ENCODE data around the gene USF2.

USF2 gene

DNA sequence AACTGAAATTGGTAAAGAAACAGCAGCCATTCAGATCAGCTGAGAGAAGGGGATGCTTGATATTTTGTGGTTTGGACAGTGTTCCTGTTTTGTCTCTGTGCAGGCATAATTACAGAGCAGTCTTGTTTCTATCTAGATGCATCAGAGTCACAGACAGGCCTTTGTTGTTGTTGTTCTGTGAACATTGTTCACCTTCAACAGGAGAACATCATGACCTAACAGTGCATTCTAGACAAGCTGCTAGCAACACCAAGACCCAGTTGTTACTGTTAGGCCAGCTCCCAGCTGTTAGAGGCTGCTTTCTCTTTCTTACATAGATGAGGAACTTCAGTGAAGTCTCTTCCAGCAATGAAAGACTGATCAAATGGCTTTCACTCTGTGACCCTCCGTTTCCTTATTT, 28.4 kb upstream of the USF2 start:
- no peak for DNase-seq (ENCODE audit: low read depth, low spot score)
- no peak overlapping the region for H3K27ac ChIP-seq

- DNase-seq (ENCODE audit: low read depth, low spot score), result no peak
- H3K27ac ChIP-seq, result no peak overlapping the region
Observed at GRCh38 chr19:35241417-35241816, 27.3 kb upstream of the USF2 start.

DNA sequence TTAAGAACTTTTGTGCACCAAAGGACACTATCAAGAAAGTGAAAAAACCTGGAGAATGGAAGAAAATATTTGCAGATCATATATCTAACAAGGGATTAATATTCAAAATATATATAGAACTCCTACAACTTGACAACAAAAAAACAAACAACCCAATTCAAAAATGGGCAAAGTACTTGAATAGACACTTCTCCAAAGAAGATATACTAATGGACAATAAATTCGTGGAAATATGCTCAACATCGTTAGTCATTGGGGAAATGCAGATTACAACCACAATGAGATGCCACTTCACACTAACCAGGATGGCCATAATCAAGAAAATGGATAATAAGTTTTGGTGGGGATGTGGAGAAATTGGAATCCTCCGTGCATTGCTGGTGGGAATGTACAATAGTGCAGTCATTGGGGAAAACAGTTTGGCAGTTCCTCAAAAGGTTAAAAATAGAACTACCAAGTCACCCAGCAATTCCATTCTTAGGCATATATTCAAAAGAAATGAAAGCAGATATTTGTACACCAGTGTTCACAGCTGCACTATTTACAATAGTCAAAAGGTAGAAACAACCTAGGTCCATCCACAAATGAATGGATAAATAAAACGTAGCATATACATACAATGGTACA, 22.2 kb upstream of the USF2 start:
- peak overlapping the region; percentile 94 for H3K27ac ChIP-seq
- DNase-seq (ENCODE audit: low read depth, low spot score), result no peak

DNA sequence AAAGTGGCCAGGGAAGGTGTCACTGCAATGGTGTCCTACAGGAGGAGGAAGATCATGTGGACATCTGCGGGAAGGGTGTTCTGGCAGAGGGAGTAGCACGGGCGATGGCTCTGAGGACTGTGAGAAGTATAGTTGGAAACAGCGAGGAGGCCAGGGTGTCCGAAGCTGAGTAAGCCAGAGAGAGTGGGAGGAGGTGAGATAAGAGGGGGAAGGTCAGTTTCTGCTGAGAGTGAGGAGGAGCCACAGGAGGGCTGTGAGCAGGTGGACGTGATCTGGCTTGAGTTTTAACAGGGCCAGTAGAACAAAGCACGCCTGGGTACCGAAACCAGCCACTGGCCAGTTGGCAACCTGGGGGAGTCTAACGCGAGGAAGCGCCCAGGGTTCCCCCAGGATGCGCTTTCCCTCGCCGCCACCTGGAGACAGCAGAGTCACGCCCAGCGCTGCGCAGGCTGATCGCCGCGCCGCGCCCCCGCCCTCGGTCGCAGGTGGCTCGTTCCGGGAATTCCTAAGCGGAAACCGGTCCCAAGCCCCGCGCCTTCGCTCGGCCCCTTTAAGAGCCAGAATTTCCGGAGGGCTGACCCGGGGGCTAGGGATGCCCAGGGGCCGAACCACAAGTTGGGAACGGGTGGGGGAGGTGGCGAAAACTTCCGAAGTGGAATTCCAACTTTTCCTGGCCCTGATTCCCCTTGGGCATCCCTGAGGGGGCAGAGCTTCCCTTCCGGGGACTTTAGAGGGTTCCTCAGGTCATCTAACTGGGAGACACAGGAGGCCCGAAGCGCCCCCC, 21.0 kb upstream of the USF2 start:
- DNase-seq (ENCODE audit: low read depth, low spot score), result peak; percentile 58
- H3K27ac ChIP-seq, result peak overlapping the region; percentile 94

DNA sequence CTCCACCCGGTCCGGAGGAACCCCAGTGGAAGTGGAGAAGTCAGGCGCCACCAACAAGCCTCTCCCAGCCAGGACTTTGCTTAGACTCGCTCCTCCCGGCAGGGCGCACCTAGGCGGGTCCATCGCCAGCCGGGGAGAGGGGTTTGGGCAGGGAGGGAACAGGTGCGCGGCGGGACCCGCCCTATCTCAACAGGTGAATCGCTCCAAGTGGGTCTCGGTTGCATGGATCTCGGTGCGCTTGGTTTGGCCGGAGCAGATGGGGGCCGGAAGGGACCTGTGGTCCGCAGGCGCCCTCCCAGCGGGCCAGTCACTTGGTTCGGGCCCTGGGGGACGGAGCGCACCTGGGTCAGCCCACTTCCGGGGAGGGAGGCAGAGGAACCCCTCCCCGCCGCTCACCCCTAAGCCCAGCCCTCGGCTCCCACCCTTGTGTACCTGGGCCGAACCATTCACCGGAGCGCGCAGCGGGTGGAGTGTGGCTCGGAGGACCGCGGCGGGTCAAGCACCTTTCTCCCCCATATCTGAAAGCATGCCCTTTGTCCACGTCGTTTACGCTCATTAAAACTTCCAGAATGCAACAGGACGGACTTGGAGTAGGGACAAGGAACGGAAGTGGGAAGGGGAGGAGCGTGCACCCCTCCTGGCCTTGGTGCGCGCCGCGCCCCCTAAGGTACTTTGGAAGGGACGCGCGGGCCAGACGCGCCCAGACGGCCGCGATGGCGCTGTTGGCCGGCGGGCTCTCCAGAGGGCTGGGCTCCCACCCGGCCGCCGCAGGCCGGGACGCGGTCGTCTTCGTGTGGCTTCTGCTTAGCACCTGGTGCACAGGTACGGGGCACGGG, 20.2 kb upstream of the USF2 start, which contains the start of gene LSR:
LSR (plus strand) TSS at position 693 of the 836 bp plus-strand sequence; CDS start at position 714, 21 bp downstream.
- peak; percentile 80 for DNase-seq (ENCODE audit: low read depth, low spot score)
- peak within 1 kb of the TSS; percentile 94 for H3K27ac ChIP-seq

DNA sequence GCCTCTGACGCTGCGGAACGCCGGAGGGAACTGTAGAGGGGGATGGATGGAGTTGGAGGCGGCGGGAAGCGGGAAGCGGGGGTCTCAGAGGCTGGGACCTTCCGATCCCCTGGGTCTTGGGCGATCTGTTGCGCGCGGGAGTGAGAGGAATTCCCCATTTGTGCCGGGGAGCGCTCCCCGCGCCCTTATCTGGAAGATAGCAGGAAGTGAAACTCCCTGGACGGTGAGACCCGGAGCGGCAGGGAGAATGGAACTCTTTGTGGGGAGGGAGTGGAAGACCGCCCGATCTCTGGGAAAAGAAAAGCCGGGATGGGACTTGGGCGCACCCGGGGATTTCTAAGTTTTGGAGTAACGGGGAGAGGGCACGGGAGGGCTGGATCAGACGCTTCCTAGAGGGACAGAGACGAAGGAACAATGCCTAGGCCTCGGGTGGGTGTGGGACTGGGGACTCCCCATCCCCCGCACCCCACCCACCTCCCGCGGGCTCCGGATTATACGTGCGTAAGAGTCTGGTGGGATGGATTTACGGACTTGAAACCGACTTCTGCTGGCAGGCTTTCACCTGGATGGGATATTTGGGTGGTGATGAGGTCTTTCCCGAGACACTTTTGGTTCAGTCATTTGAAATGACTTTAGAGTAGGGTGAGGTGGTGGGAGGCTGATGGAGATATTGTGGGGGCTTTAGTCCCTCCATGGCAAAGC, 19.5 kb upstream of the USF2 start:
- H3K27ac ChIP-seq, result peak overlapping the region; percentile 94
- DNase-seq (ENCODE audit: low read depth, low spot score), result no peak

GRCh38 chr19:35249848-35250711, 18.7 kb upstream of the USF2 start:
- DNase-seq (ENCODE audit: low read depth, low spot score), result no peak
- peak overlapping the region; percentile 94 for H3K27ac ChIP-seq

DNA sequence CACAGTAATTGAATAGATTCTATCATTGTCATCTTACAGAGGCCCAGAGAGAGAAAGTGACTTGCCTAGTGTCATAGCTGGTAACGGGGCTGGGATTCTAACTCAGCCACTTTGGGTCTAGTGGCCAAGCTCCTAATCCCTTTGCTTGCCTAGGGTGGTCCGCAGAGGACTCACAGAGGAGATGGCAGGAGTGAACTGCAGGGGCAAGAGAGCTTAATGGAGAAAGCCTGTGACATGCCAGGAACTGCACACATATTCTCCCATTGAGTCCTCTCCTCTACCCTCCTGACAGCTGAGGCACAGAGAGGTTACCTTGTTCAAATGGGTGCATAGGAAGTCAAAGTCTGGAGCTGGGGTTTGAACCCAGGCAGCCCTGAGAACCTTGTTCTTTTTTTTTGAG, 17.3 kb upstream of the USF2 start:
- DNase-seq (ENCODE audit: low read depth, low spot score), result no peak

GRCh38 chr19:35253316-35254286, 15.2 kb upstream of the USF2 start:
- H3K27ac ChIP-seq, result no peak overlapping the region
- DNase-seq (ENCODE audit: low read depth, low spot score), result no peak

More for the DNA sequence above, 17.3 kb upstream of the USF2 start:
- no peak overlapping the region for H3K27ac ChIP-seq

DNA sequence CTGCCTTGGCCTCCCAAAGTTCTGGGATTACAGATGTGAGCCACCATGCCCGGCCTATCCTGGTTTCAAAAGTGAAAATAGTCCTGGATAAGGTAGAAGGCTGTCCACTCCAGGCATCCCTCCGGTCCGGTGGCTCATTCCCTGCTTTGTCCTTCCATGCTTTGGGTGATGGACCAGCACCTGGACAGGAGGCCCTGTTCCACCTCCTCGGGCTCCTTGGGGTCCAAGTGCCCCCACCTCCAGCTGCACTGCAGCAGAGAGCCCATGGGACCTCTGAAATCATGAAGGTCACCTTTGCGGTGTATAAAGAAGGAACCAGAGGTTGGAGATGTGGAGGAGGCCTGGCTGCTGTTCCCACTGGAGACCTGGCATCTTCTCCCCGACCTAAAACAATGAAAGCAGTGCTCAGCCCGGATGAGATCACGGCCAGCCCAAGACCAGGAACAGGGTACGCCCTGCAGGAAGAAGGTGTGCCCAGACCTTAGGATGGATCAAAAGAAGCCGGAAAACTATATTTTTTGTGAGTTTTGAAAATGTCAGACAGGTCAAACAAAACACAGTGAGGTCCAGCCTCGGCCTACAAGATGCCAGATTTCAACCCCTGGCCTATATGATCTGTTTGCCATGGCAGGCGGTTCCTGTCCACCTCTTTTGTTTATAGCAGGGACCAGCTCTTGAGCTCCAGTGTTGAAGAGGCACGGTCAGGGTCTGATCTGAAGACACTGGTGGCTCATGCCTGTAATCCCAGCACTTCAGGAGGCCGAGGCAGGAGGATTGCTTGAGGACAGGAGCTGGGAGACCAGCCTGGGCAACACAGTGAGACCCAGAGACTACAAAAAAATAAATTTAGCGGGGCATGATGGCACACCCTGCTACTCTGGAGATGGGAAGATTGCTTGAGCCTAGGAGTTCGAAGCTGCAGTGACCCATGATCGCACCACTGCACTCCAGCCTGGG, 14.1 kb upstream of the USF2 start:
- no peak overlapping the region for H3K27ac ChIP-seq
- DNase-seq (ENCODE audit: low read depth, low spot score), result no peak

DNA sequence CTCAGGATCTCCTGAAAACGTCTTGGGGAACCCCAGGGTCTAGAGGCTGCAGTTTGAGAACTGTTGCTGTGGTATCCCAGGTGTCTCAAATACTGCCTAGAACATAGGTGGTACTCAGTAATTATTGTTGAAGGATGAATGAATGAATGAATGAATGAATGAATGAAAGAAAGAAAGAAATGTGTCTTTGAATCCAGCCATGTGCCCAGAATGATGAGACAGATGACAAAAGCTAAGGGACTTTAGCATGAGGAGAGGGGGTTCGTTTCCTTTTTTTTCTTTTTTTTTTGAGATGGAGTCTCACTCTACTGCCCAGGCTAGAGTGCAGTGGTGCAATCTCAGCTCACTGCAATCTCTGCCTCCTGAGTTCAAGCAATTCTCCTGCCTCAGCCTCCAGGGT, 12.2 kb upstream of the USF2 start:
- H3K27ac ChIP-seq, result no peak overlapping the region
- DNase-seq (ENCODE audit: low read depth, low spot score), result no peak

DNA sequence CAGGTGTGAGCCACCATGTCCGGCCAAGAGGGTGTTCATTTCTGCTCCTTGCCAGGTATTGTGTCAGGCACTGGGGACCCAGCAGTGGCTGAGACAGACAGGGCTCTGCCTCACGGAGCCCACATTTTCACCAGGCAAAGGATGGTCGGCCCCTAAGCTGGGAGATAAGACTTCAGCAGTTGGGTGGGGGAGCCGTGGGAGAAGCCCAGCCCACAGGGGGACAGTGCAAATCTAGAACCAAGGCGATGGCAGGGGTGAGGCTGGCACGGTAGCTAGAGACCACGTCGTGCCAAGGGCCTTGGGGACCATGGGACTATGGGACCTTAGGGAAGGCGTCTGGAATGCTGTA, 11.7 kb upstream of the USF2 start:
- no peak overlapping the region for H3K27ac ChIP-seq
- no peak for DNase-seq (ENCODE audit: low read depth, low spot score)

GRCh38 chr19:35260694-35261304, 8.0 kb upstream of the USF2 start:
- DNase-seq (ENCODE audit: low read depth, low spot score), result no peak
- H3K27ac ChIP-seq, result no peak overlapping the region

GRCh38 chr19:35261356-35262100, 7.2 kb upstream of the USF2 start:
- no peak overlapping the region for H3K27ac ChIP-seq
- no peak for DNase-seq (ENCODE audit: low read depth, low spot score)

- no peak overlapping the region for H3K27ac ChIP-seq
- no peak for DNase-seq (ENCODE audit: low read depth, low spot score)
Observed at GRCh38 chr19:35262101-35262761, 6.5 kb upstream of the USF2 start.
